Mucosa of rectum (tissue), 2 donors: Measurements from ENCODE around the gene RASL12.

Experiments used
- H3K27ac ChIP-seq, 2 donors: one replicate each; pipeline ENCODE4 v1.7.0; 2013; ENCODE audit warnings: inconsistent platforms in 2 of 2, low read depth in 2 of 2, low read length in 2 of 2
- H3K27me3 ChIP-seq, 2 donors: one replicate each; pipeline ENCODE4 v1.7.0; 2013; ENCODE audit warnings: low read length in 2 of 2; ENCODE audit not compliant: control insufficient read depth in 2 of 2, insufficient read depth in 2 of 2
- H3K36me3 ChIP-seq, 2 donors: one replicate each; pipeline ENCODE4 v1.7.0; 2013; ENCODE audit warnings: low read length in 2 of 2; ENCODE audit not compliant: control insufficient read depth in 2 of 2, insufficient read depth in 2 of 2
- H3K4me1 ChIP-seq, 2 donors: one replicate each; pipeline ENCODE4 v1.7.0; 2013; ENCODE audit warnings: low read length in 2 of 2, mild to moderate bottlenecking in 1 of 2; ENCODE audit not compliant: control insufficient read depth in 2 of 2, insufficient read depth in 2 of 2
- H3K4me3 ChIP-seq, 2 donors: one replicate each; pipeline ENCODE4 v1.7.0; 2013; ENCODE audit warnings: low read length in 2 of 2
- H3K9ac ChIP-seq, 2 donors: one replicate each; pipeline ENCODE4 v1.7.0; 2013; ENCODE audit warnings: low read length in 2 of 2, low read depth in 1 of 2, mild to moderate bottlenecking in 1 of 2
- H3K9me3 ChIP-seq, 2 donors: one replicate each; pipeline ENCODE4 v1.7.0; 2013; ENCODE audit warnings: low read length in 2 of 2; ENCODE audit not compliant: control insufficient read depth in 2 of 2
- donor health status: healthy.
- donor health status: Normal muscosa, but diverticular disease.

Gene RASL12, protein sequence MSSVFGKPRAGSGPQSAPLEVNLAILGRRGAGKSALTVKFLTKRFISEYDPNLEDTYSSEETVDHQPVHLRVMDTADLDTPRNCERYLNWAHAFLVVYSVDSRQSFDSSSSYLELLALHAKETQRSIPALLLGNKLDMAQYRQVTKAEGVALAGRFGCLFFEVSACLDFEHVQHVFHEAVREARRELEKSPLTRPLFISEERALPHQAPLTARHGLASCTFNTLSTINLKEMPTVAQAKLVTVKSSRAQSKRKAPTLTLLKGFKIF

DNA sequence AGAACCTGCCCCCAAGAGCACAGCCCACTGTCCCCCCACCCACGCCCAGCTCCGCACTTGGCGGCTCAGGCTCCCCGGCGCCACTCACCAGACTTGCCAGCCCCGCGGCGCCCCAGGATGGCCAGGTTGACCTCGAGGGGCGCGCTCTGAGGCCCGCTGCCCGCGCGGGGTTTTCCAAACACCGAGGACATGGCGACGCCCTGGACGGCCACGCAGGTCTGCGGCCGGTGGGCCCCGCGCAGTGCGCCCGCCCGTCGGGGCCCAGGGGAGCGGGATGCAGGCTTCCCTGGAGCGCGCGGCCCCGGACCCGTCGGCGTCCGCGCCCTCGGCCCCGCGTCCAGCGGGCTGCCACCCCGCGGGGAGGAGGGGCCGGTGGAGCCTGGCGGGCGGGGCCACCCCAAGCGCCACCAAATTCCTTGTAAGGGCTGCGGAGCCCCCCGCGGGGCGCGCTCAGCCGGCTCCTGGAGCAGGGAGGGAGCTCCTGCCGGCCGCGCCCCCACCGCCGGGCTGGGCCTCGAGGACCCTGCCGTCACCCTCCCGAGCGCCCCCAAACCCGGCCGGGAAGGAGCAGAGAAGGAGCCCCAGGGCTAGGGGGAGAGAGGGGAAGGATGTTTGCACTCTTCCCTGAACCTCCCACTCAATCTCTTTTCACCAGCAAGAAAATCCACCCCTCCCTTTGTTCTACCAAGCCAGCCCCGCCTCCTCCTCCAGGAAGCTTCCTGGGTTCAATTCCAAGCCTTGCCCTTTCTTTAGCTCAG lies at the start of gene RASL12:
RASL12 (minus strand) TSS at position 347 of the 758 bp plus-strand sequence; CDS start at position 191, 156 bp downstream.
- H3K4me3 ChIP-seq, result peak within 1 kb of the TSS; percentile 55 to 69
- peaks cover 10 to 11% of the 10 kb centered on the region in 2 donors for H3K4me1 ChIP-seq
- H3K27me3 ChIP-seq, result peaks cover 10 to 13% of the 10 kb centered on the region in 2 donors
- peak within 1 kb of the TSS in 1 of 2 donors; percentile 63 for H3K9ac ChIP-seq
- no peaks in the 10 kb centered on the region for H3K36me3 ChIP-seq
- H3K27ac ChIP-seq, result peak within 1 kb of the TSS; percentile 62 to 74
- no peaks in the 10 kb centered on the region for H3K9me3 ChIP-seq

DNA sequence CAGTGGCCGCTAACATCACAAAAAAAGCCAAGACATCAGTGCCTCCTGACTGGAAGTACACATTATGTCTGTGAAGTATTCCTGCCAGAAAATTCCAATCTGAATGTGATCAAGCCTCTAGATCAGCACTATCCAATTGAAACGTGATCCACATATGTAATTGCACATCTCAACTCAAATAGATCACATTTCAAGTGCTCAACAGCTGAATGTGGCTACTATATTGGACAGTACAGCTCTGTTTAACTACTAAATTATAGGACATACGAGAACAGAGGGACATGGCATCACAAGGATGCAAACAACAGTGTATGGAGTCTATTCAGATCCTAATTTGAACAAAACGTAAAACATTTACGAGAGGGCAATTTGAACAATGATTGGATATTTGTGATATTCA lies 47.8 kb upstream of the RASL12 start:
- Histone ChIP-seq H3K9me3 (no peaks in the 10 kb centered on the region), H3K36me3 (peaks cover 24 to 51% of the 10 kb centered on the region in 2 donors), H3K9ac (no peak overlapping the region), H3K4me1 (no peaks in the 10 kb centered on the region), H3K27me3 (no peaks in the 10 kb centered on the region), H3K27ac (no peak overlapping the region), H3K4me3 (no peak overlapping the region)

DNA sequence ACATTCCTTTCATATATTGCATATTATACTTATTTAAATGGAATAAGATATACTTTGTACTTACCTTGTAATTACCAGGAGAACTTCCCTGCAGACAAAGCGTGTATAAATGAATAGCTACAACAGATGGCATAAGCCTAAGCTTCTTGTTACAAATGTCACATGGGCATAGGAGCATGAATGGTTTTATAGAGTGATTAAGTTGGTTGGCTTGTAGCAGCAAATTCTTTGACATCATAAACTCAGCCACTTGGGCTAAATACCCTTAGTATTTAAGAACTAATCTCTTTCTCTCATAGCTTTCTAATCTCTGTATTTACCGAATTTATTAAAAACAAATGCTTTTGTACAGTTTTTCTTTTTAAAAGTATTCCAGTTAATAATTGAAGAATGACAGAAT lies 47.3 kb upstream of the RASL12 start, which contains the start of gene UBAP1L:
UBAP1L (minus strand) TSS at position 115 of the 400 bp plus-strand sequence. CDS start 8,985 bp downstream, outside the sequence.
- Histone ChIP-seq H3K9ac (no peak within 1 kb of the TSS), H3K27me3 (no peaks in the 10 kb centered on the region), H3K4me1 (no peaks in the 10 kb centered on the region), H3K27ac (no peak within 1 kb of the TSS), H3K36me3 (peaks cover 24 to 51% of the 10 kb centered on the region in 2 donors), H3K9me3 (no peaks in the 10 kb centered on the region), H3K4me3 (no peak within 1 kb of the TSS)

DNA sequence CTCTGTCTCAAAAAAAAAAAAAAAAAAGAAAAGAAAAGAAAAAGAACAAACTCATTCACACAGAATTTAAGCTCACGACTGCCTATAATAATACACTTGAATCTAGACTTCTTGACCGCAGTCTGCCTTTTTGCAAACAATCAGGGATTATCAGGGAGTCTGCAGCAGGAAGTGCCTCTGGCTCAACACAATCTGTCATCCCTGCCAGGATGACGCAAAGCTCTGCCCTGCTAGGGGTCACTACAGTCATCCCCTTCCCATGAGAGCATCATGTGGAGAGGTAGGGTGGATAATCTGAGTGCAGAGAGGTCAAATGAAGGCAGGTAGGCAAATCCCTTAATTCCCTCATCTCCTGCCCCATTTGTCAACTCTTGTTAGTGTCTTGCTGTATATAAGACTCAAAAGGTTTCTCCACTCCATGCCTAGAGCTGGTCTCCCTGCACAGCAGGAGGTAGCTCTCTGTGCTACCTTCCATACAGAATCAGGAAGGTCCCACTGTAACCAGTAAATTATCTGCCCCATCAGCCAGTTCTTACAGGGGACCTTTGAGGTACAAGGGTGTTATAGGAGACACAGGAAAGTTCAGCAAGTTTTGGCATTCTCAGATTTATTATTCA lies 43.0 kb upstream of the RASL12 start:
- Histone ChIP-seq H3K4me3 (no peak overlapping the region), H3K27ac (no peak overlapping the region), H3K4me1 (no peaks in the 10 kb centered on the region), H3K36me3 (peaks cover 7 to 30% of the 10 kb centered on the region in 2 donors), H3K27me3 (no peaks in the 10 kb centered on the region), H3K9me3 (no peaks in the 10 kb centered on the region), H3K9ac (no peak overlapping the region)

DNA sequence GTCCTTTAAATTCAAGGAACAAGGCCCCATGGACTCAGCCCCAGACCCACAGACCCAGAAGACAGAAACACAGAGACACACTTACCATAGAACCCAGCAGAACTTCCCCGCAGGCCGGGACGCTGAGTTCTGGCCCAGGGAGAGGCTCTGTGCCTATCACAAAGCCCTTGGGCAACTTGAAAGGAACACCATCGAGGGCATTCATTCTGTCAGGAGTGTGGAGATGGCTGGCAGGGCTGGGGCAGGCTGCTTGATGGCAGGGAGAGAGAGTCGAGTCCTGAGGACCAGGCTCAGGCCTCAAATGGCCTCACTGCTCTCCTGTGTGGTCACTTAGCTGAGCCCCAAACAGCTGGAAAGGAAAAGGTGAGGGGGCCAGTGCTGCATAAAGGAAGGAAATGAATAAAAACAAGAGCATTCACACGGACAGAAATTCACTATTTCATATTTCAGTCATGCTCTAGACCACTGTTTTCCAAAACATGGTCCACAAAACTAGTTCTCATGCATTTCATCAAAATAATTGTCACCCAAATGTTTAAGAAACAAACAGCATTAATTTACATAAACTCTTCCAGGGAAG lies 38.3 kb upstream of the RASL12 start:
- Histone ChIP-seq H3K4me3 (no peak overlapping the region), H3K9me3 (no peaks in the 10 kb centered on the region), H3K9ac (no peak overlapping the region), H3K4me1 (peaks cover 4 to 6% of the 10 kb centered on the region in 2 donors), H3K27ac (no peak overlapping the region), H3K36me3 (peaks cover 0 to 19% of the 10 kb centered on the region in 2 donors), H3K27me3 (no peaks in the 10 kb centered on the region)

DNA sequence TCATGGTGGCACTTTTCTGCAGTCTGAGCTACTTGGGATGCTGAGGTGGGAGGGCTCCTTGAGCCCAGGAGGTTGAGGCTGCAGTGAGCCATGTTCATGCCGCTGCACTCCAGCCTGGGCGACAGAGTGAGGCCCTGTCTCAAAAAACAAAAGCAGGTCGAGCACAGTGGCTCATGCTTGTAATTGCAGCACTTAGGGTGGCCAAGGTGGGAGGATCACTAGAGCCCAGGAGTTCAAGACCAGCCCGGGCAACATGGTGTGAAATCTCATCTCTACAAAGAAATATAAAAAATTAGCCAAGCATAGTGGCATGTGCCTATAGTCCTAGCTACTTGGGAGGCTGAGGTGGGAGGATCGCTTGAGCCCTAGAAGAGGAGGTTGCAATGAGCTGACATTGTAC lies 37.2 kb upstream of the RASL12 start:
- no peaks in the 10 kb centered on the region for H3K27me3 ChIP-seq
- H3K4me3 ChIP-seq, result no peak overlapping the region
- H3K4me1 ChIP-seq, result peaks cover 13 to 15% of the 10 kb centered on the region in 2 donors
- H3K9me3 ChIP-seq, result no peaks in the 10 kb centered on the region
- peaks cover 0 to 17% of the 10 kb centered on the region in 2 donors for H3K36me3 ChIP-seq
- H3K27ac ChIP-seq, result no peak overlapping the region
- no peak overlapping the region for H3K9ac ChIP-seq

DNA sequence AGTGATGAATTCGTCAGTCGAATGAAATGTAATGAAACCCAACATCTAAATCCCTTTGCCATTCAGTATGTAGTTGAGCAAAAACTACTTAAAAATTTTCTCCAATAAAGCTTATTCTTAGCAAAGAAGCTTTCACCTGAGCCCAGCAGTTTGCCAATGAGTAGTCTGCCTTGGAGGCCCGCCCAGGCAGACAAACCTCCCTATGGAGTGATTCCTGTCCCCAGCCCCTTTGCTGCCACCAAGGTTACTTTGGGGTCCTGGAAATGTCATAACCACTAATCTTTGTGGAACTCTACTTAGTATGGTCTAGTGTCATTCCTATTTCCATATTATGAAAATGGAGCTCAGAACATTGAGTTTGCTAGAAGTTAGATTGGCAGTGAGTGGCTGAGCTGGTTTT lies 35.1 kb upstream of the RASL12 start:
- Histone ChIP-seq H3K4me1 (peaks cover 13 to 15% of the 10 kb centered on the region in 2 donors), H3K27ac (no peak overlapping the region), H3K36me3 (peaks cover 3 to 27% of the 10 kb centered on the region in 2 donors), H3K9me3 (no peaks in the 10 kb centered on the region), H3K9ac (no peak overlapping the region), H3K4me3 (no peak overlapping the region), H3K27me3 (no peaks in the 10 kb centered on the region)

DNA sequence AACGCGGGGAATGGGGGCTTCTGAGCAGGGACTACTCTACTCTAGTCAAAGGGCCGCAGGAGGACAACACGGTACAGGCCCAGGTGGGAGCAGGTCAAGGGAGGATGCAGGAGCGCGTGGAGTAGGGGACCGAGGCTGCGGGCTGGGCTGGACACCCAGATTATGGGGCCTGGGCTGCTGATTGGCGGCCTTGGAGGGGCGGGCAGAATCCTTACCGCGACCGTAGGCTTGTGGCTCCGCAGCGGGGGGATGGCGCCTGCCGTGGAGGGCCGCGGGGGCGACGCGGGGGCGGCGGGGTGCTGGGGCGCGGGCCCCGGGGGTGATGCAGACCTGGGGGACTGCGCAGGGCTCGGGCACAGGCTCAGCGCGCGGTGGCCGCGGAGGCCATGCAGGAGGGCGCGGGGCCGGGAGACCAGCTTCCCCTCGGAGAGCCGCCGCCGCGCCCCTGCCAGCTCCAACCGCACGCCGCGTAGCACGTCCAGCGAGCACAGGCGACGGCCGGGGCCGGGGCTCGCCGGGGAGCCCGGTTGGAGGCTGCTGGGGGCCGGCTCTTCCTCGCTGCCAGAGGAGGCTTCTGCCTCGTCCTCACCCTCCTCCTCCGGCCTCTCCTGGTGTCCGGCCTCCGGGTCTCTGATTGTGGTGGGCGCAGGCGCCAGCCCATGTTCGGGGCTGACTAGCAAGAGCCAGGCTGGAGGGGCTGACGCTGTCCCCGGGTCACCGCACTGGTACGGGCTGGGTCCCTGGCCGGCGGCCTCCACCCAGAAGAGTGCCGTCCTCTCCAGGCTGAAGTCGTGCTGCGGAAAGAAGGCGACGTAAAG lies 34.3 kb upstream of the RASL12 start:
- H3K4me3 ChIP-seq, result no peak overlapping the region
- H3K9me3 ChIP-seq, result no peaks in the 10 kb centered on the region
- H3K27me3 ChIP-seq, result no peaks in the 10 kb centered on the region
- H3K36me3 ChIP-seq, result peaks cover 3 to 27% of the 10 kb centered on the region in 2 donors
- H3K4me1 ChIP-seq, result peaks cover 13 to 15% of the 10 kb centered on the region in 2 donors
- H3K27ac ChIP-seq, result no peak overlapping the region
- no peak overlapping the region for H3K9ac ChIP-seq

DNA sequence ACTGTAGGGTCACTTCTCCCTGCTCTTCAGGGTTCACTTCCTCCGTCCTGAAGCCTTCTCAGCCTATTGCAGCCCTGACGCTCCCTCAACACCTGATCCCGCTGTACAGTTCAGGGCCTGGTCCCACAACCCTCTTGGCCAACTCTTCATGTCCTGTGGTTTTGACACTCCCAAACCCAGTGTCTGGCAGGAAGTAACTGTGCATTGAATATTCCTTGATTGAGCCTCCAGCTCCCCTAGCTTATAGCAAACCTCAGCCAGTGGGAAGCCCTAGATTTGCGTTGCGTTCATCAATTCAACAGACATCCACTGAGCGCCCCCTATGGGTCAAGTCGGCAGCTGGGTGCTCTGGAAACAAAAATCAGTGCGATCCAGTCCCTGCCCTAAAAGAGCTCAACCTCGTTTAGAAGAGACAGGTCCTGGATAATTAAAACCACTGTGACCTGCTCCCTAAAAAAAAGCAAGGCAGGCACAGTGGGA lies 33.7 kb upstream of the RASL12 start:
- Histone ChIP-seq H3K27me3 (no peaks in the 10 kb centered on the region), H3K4me3 (no peak overlapping the region), H3K9me3 (no peaks in the 10 kb centered on the region), H3K27ac (no peak overlapping the region), H3K36me3 (peaks cover 3 to 27% of the 10 kb centered on the region in 2 donors), H3K4me1 (peaks cover 13 to 15% of the 10 kb centered on the region in 2 donors), H3K9ac (peak overlapping the region in 1 of 2 donors; percentile 44)
